ENCODE data around the gene OS9. TPM values are rescaled to one million over a fixed set of nuclear protein-coding genes. Genes with fewer than 3 reads are reported as not detected.
"Not testable (repeated sequence)": the region's sequence is repeated elsewhere in the genome, so short reads cannot be mapped to it uniquely, and the experiment has no call there.

OS9 gene
- total RNA-seq, 1 donor from 2014 or later: 97.4 TPM

DNA sequence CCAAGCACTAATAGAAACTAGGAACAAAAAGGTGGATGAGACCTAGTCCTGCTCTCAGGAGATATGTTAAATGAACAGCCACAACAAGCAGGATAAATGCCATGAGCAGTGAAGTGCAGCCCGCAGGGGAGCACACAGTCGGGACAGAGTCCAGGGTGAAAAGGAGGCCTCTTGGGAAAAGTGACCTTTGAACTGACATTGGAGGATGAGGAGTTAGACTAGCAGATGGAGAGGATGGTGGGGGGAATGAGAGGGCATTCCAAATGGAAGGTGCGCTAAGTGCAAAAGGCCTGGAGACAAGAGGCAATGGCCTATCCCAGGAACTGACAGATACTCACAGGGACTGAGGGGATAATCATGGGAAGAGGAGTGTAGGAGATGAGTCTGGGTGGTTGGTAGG, 4.5 kb downstream of the OS9 start:
- Mint-ChIP-seq H3K36me3 (ENCODE audit: low read depth) (peaks cover 65% of the 10 kb centered on the region), H3K4me3 (ENCODE audit: low read depth) (no peak overlapping the region), H3K27ac (no peak overlapping the region), H3K27me3 (ENCODE audit: low read depth) (no peaks in the 10 kb centered on the region), H3K4me1 (ENCODE audit: low read depth) (no peaks in the 10 kb centered on the region), H3K9me3 (no peaks in the 10 kb centered on the region)
- DNase-seq (ENCODE audit: low spot score): no peak
- intact Hi-C loops (cut with micrococcal nuclease): no loop called here

DNA sequence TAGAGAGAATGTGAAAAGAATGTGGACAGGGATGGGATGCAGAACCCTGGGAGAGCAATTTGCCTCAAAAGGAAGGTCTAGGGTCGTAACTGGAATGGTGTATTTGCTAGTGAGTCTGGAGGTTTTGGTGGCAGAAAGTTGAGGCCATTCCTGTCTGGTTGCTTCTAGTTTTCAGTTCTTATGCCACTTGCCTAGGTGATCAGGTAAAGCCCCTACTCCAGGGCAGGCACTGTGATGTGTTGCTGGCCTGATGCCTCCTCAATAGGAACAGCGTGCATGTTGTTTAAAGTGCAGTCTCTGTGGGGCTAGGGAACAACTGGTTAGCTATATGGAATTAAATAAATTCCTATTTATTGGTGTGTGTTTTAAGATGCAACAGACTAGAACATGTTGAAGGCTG, 6.4 kb downstream of the OS9 start:
- DNase-seq (ENCODE audit: low spot score): no peak
- Mint-ChIP-seq H3K36me3 (ENCODE audit: low read depth) (peaks cover 81% of the 10 kb centered on the region), H3K27me3 (ENCODE audit: low read depth) (no peaks in the 10 kb centered on the region), H3K4me3 (ENCODE audit: low read depth) (no peak overlapping the region), H3K9me3 (peaks cover 4% of the 10 kb centered on the region), H3K27ac (no peak overlapping the region), H3K4me1 (ENCODE audit: low read depth) (no peaks in the 10 kb centered on the region)
- intact Hi-C loops (cut with micrococcal nuclease): no loop called here

DNA sequence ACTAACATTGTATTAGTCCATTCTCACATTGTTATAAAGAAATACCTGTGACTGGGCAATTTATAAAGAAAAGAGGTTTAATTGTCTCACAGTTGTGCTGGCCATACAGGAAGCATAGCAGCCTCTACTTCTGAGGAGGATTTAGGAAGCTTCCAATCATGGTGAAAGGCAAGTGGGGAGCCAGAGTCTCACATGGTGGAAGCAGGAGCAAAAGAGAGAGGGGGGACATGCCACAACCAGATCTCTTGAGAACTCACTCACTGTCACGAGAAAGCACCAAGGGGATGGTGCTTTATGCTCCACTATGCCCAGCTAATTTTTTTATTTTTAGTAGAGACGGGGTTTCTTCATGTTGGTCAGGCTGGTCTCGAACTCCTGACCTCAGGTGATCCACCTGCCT, 13.3 kb downstream of the OS9 start:
- DNase-seq (ENCODE audit: low spot score): no peak
- Mint-ChIP-seq H3K36me3 (ENCODE audit: low read depth) (peaks cover 73% of the 10 kb centered on the region), H3K27me3 (ENCODE audit: low read depth) (no peaks in the 10 kb centered on the region), H3K27ac (no peak overlapping the region), H3K4me1 (ENCODE audit: low read depth) (peaks cover 3% of the 10 kb centered on the region), H3K4me3 (ENCODE audit: low read depth) (no peak overlapping the region), H3K9me3 (peaks cover 4% of the 10 kb centered on the region)
- intact Hi-C loops (cut with micrococcal nuclease): no loop called here

DNA sequence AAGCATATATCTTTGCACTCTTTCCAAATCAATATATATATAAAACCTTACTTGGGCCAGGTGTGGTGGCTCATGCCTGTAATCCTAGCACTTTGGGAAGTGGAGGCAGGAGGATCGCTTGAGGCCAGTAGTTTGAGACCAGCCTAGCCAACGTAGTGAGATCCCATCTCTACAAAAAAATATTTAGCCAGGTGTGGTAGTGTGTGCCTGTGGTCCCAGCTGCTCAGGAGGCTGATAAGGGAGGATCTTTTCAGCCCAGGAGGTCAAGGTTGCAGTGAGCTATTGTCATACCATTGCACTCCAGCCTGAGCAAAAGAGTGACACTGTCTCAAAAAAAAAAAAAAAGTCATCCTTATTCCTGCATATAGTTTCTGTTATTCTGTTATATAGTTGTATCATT, 14.4 kb downstream of the OS9 start:
- no peak overlapping the region for H3K27ac Mint-ChIP-seq
- no peak for DNase-seq (ENCODE audit: low spot score)
- no peaks in the 10 kb centered on the region for H3K27me3 Mint-ChIP-seq (ENCODE audit: low read depth)
- no peak overlapping the region for H3K4me3 Mint-ChIP-seq (ENCODE audit: low read depth)
- H3K9me3 Mint-ChIP-seq: peaks cover 4% of the 10 kb centered on the region
- peaks cover 71% of the 10 kb centered on the region for H3K36me3 Mint-ChIP-seq (ENCODE audit: low read depth)
- H3K4me1 Mint-ChIP-seq (ENCODE audit: low read depth): peaks cover 3% of the 10 kb centered on the region
- intact Hi-C loops (cut with micrococcal nuclease): no loop called here

DNA sequence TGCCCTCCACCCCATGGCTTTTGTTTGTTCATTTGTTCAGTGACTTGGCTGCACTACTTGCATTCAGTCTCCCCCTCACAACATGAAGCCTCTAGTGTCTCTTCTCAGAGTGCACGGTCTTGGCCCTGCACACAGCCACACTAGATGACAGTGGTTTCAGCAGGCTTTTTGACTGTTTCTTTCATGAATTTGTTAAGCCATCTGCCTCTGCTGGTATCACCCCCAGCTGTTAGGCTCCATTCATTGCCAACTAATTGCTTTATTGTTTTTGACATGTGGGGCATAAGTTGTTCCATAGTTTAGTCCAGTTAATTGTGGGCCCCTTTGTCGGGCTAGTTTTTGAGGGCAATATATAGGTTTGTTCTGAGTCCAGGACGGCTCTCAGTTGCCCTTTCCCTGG, 18.8 kb downstream of the OS9 start:
- Mint-ChIP-seq H3K27ac (no peak overlapping the region), H3K36me3 (ENCODE audit: low read depth) (peaks cover 58% of the 10 kb centered on the region), H3K4me3 (ENCODE audit: low read depth) (no peak overlapping the region), H3K9me3 (no peaks in the 10 kb centered on the region), H3K4me1 (ENCODE audit: low read depth) (peaks cover 3% of the 10 kb centered on the region), H3K27me3 (ENCODE audit: low read depth) (no peaks in the 10 kb centered on the region)
- intact Hi-C loops (cut with micrococcal nuclease): no loop called here
- DNase-seq (ENCODE audit: low spot score): no peak

DNA sequence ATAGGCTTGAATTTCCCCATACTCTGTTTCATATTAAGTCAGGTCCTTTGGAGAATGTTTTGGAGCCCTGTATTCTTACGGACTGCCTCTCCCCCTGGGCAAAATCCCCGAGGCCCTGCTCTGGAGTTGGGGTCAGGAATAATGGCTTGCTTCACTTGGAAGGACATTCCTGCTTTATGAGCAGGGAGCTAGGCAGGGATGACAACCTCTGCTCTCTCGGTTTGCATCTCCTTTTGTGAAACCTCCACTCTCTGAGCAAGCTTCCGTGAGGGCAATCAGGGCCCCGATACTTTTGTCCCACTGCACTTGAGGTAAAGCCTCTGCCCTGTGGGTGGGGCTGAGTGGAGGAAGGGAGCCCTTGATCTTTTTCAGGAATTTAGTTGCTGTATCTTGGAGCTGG, 19.3 kb downstream of the OS9 start:
- H3K36me3 Mint-ChIP-seq (ENCODE audit: low read depth): peaks cover 60% of the 10 kb centered on the region
- H3K27me3 Mint-ChIP-seq (ENCODE audit: low read depth): no peaks in the 10 kb centered on the region
- H3K9me3 Mint-ChIP-seq: no peaks in the 10 kb centered on the region
- DNase-seq (ENCODE audit: low spot score): no peak
- intact Hi-C loops (cut with micrococcal nuclease): no loop called here
- H3K27ac Mint-ChIP-seq: no peak overlapping the region
- no peak overlapping the region for H3K4me3 Mint-ChIP-seq (ENCODE audit: low read depth)
- H3K4me1 Mint-ChIP-seq (ENCODE audit: low read depth): peaks cover 3% of the 10 kb centered on the region

DNA sequence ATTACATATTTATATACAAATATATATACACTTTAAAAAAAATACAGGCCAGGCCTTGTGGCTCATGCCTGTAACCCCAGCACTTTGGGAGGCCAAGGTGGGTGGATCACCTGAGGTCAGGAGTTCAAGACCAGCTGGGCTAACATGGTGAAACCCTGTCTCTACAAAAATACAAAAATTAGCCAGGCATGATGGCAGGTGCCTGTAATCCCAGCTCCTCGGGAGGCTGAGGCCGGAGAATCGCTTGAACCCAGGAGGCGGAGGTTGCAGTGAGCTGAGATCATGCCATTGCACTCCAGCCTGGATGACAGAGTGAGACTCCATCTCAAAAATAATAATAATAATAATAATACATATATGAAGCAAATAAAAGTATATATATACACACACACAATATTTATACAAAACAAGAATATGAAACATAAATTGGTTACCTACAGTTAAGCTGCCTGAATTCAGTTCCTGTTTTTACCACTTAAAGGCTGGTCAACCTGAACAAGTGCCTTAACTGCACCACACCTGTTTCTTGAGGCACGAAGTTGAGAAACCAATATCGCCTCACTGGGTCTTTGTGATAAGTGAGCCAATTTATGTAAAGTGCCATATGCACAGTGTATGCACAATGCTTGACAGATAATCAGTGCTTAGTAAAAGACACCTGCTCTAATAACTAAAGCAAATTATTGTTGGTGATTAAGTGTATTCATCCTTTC, 21.3 kb downstream of the OS9 start:
- intact Hi-C loops (cut with micrococcal nuclease); H3K27me3 Mint-ChIP-seq (ENCODE audit: low read depth); H3K27ac Mint-ChIP-seq; H3K9me3 Mint-ChIP-seq; H3K4me1 Mint-ChIP-seq (ENCODE audit: low read depth); DNase-seq (ENCODE audit: low spot score); H3K4me3 Mint-ChIP-seq (ENCODE audit: low read depth): not testable (repeated sequence)
- H3K36me3 Mint-ChIP-seq (ENCODE audit: low read depth): peaks cover 65% of the 10 kb centered on the region

DNA sequence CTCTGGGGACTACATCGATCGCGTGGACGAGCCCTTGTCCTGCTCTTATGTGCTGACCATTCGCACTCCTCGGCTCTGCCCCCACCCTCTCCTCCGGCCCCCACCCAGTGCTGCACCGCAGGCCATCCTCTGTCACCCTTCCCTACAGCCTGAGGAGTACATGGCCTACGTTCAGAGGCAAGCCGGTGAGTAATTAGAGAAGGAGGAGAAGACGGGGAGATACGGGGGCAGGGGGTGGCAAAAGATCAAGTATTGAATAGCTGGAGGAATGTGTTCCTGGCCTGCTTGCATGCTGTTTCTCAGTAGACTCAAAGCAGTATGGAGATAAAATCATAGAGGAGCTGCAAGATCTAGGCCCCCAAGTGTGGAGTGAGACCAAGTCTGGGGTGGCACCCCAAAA, 21.9 kb downstream of the OS9 start:
- Mint-ChIP-seq H3K27ac (no peak overlapping the region), H3K9me3 (no peaks in the 10 kb centered on the region), H3K27me3 (ENCODE audit: low read depth) (no peaks in the 10 kb centered on the region), H3K36me3 (ENCODE audit: low read depth) (peaks cover 65% of the 10 kb centered on the region), H3K4me3 (ENCODE audit: low read depth) (no peak overlapping the region), H3K4me1 (ENCODE audit: low read depth) (no peaks in the 10 kb centered on the region)
- no peak for DNase-seq (ENCODE audit: low spot score)
- intact Hi-C loops (cut with micrococcal nuclease): no loop called here

DNA sequence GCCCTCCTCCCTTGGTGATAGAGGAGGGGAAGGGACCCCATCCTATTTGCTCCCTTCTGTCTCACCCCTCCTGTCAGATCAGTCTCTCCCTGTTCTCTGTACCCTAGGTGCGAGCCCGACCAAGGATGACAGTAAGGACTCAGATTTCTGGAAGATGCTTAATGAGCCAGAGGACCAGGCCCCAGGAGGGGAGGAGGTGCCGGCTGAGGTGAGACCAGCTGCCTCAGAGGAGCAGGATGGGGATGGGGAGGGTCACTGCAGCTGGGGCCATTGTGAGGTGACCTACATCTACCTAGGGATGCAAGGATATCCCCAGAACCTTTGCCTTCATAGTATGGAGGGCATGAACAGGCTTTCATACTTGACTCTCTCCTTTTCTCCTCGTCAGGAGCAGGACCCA, 22.4 kb downstream of the OS9 start:
- intact Hi-C loops (cut with micrococcal nuclease): no loop called here
- no peak overlapping the region for H3K4me3 Mint-ChIP-seq (ENCODE audit: low read depth)
- H3K36me3 Mint-ChIP-seq (ENCODE audit: low read depth): peaks cover 65% of the 10 kb centered on the region
- no peak for DNase-seq (ENCODE audit: low spot score)
- no peaks in the 10 kb centered on the region for H3K27me3 Mint-ChIP-seq (ENCODE audit: low read depth)
- H3K27ac Mint-ChIP-seq: no peak overlapping the region
- H3K9me3 Mint-ChIP-seq: no peaks in the 10 kb centered on the region
- H3K4me1 Mint-ChIP-seq (ENCODE audit: low read depth): no peaks in the 10 kb centered on the region

DNA sequence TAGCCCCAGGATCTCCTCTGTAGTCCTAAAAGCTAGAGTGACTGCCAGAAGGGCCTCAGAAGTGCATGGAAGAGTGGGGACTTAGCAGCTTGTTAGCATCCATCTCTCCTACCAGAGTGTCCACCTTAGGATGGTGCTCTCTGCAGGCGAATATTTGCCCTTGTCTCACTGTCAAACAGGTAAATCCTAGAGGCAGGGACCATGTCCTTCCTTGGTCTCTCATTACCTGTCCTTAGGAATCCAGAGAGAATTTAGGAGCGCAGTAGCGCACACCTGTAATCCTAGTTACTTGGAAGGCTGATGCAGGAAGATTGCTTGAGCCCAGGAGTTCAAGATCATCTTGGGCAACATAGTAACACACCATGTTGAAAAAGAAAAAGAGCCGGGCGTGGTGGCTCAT, 23.2 kb downstream of the OS9 start:
- peaks cover 61% of the 10 kb centered on the region for H3K36me3 Mint-ChIP-seq (ENCODE audit: low read depth)
- intact Hi-C loops (cut with micrococcal nuclease): no loop called here
- H3K9me3 Mint-ChIP-seq: no peaks in the 10 kb centered on the region
- H3K27ac Mint-ChIP-seq: no peak overlapping the region
- DNase-seq (ENCODE audit: low spot score): no peak
- no peak overlapping the region for H3K4me3 Mint-ChIP-seq (ENCODE audit: low read depth)
- H3K27me3 Mint-ChIP-seq (ENCODE audit: low read depth): no peaks in the 10 kb centered on the region
- no peaks in the 10 kb centered on the region for H3K4me1 Mint-ChIP-seq (ENCODE audit: low read depth)

DNA sequence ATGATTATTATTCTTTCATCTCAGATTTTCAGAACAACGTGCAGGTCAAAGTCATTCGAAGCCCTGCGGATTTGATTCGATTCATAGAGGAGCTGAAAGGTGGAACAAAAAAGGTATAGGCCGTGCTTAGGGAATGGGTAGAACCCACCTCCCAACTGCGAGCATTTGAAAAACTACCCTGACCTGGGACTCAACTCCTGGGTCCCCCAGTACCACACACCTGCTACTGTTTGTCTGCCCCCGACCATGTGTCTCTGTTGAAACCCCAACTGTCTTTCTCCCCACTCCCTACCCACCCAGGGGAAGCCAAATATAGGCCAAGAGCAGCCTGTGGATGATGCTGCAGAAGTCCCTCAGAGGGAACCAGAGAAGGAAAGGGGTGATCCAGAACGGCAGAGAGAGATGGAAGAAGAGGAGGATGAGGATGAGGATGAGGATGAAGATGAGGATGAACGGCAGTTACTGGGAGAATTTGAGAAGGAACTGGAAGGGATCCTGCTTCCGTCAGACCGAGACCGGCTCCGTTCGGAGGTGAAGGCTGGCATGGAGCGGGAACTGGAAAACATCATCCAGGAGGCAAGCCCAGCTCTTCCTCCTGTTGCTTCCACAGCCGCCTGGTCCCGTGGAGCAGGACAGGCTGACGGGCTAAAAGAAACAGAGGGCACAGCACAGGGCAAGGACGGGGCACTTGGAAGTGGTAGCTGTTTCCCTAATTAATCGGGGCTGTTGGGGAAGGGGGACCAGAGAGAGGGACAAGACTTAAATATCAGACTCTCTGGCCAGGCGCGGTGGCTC, 24.1 kb downstream of the OS9 start:
- Mint-ChIP-seq H3K36me3 (ENCODE audit: low read depth) (peaks cover 54% of the 10 kb centered on the region), H3K27me3 (ENCODE audit: low read depth) (no peaks in the 10 kb centered on the region), H3K27ac (no peak overlapping the region), H3K4me1 (ENCODE audit: low read depth) (no peaks in the 10 kb centered on the region), H3K9me3 (no peaks in the 10 kb centered on the region), H3K4me3 (ENCODE audit: low read depth) (no peak overlapping the region)
- DNase-seq (ENCODE audit: low spot score): no peak
- intact Hi-C loops (cut with micrococcal nuclease): no loop called here

DNA sequence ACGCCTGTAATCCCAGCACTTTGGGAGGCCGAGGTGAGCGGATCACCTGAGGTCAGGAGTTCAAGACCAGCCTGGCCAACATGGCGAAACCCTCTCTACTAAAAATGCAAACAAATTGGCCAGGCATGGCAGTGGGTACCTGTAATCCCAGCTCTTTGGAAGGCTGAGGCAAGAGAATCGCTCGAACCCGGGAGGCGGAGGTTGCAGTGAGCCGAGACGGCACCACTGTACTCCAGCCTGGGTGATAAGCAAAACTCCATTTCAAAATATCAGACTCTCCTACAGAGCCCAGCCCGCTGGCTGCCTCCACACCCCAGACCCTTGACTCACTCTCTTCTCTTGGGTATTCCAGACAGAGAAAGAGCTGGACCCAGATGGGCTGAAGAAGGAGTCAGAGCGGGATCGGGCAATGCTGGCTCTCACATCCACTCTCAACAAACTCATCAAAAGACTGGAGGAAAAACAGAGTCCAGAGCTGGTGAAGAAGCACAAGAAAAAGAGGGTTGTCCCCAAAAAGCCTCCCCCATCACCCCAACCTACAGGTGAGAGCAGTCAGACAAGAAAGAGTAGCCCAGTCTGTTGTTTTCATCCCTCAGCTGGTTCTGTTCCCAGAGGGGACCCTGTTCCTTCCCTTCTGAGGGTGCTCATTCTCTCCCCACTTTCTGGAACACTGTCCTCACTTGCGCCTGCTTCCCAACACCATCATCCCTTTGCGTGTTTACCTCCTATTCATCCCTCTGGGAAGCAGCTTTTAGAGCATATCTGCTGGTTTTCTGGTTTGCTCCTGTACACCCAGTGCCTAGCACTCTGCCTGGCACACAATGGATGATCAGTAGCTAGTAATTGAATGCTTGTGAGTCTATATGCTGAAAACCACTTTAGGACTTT, 25.0 kb downstream of the OS9 start:
- Mint-ChIP-seq H3K36me3 (ENCODE audit: low read depth) (peaks cover 50% of the 10 kb centered on the region), H3K4me3 (ENCODE audit: low read depth) (no peak overlapping the region), H3K27ac (no peak overlapping the region), H3K4me1 (ENCODE audit: low read depth) (no peaks in the 10 kb centered on the region), H3K9me3 (no peaks in the 10 kb centered on the region), H3K27me3 (ENCODE audit: low read depth) (no peaks in the 10 kb centered on the region)
- intact Hi-C loops (cut with micrococcal nuclease): no loop called here
- DNase-seq (ENCODE audit: low spot score): no peak
